ENCODE results near the gene CHST1. TPM values are rescaled to one million over a fixed set of nuclear protein-coding genes. Genes with fewer than 3 reads are reported as not detected.

The CHST1 gene
- total RNA-seq, 1 experiment from 2014 or later: not detected

DNA sequence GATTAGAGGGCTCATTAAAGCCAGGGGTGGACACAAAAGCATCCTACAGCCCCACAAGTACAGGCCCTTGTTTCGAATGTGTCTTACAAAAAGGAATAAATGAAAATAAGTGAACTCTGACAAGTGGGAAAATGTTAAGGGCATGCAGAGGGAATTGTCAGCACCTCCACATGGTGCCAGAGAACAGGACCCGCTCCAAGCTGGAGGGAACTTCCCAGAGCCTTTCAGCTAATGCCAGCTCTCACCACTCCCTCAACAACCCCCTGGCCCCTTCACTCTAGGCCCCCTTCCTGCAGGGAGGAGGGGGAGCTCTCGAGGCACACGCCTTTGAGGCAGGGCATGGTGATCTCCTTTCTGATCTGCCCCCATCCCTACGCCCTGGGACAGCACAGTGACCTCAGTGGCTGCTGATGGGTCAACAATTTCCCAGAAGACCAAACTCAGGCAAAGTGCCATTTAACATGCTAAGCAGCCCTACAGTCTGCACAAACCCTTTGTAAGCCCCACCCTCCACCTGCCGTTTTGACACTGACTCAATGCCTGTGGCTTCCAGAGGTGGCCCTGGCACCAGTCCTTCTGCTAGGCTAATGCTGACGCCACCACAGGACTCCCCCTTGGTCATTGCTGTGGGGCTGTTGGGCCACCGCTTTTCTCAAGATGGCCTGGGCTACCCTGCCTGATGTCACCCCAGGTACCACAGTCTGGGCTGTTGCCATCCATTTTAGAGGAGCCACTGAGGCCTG is 12.5 kb upstream of the CHST1 start:
- in situ Hi-C loops (cut with HindIII; ENCODE audit: low pct_unique_long_range_greater_than_20kb, low sequenced_read_pairs): no loop called here
- no peak for DNase-seq (ENCODE audit: low read depth, low spot score)

DNA sequence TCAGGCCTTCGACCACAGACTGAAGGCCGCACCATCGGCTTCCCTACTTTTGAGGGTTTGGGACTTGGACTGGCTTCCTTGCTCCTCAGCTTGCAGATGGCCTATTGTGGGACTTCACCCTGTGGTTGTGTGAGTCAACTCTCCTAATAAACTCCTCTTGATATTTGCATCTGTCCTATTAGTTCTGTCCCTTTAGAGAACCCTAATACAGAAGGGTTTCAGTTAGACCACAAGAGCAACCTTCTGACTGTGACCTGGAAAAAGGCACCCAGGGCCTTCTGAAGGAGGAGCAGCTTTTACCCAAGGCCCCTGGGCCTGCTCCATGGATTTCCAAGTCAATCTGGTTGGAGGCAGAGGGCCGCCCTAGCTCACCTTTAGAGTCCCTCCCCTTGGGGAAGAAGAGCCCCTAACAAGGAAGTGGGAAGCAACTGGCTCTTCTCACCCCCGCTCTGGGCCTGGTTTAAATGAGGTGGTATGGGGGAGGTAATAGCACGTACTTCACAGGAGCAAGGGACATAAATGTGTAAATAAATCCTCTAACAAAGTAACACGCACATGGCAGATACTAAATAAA is 11.2 kb upstream of the CHST1 start:
- in situ Hi-C loops (cut with HindIII; ENCODE audit: low pct_unique_long_range_greater_than_20kb, low sequenced_read_pairs): no loop called here
- no peak for DNase-seq (ENCODE audit: low read depth, low spot score)

DNA sequence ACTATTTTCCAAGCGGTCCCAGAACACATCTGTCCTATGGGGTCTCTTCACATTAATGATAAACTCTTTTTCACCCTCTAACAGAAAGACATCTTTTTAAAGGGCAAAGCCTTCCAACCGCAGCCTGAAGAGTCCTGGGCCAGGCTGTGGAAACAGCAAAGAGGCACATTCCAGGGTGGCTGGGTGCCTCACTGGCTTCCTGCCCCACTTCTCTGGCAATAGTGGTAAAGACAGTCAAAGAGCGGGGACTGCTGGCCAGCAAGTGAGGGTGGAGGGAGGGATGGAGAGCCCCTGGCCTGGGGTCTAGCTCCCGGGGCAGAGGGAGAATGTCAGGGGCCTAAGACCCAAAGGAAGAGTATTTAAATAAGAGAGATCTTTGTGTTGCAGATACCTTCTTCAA is 10.2 kb upstream of the CHST1 start:
- in situ Hi-C loops (cut with HindIII; ENCODE audit: low pct_unique_long_range_greater_than_20kb, low sequenced_read_pairs): no loop called here
- DNase-seq (ENCODE audit: low read depth, low spot score): no peak

DNA sequence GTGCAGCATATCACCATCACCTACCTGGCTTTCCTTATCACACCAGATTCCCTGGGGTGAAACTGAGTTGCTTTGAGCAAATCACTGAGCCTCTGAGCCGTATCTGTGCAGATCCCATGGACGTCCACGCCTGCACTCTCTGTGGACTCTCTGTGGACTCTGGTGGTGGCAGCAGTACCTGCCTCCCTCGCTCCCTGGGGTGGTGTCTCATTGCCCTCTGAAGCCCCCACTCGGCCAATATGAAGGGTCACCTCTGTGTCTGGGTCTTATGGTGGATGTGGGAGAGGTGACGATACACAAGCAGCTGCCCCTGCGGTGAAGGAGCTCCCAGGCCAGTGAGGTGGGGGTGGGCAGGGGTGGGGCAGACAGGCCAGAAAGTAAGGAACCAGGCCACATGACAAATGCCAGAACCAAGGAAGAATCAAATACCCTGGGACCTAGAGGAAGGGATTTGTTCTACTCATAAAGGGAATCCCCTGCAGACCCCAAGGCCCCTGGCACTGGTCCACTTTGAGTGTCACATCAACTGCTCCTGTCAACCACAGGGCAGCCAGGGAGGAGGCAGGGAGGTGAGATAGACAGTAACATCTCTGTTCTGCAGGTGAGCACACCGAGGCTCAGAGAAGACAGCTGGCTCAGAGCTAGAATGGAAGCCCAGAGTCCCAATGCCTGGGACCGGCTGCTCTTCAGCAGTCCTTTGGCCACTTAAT is 9.2 kb upstream of the CHST1 start:
- in situ Hi-C loops (cut with HindIII; ENCODE audit: low pct_unique_long_range_greater_than_20kb, low sequenced_read_pairs): no loop called here
- no peak for DNase-seq (ENCODE audit: low read depth, low spot score)

DNA sequence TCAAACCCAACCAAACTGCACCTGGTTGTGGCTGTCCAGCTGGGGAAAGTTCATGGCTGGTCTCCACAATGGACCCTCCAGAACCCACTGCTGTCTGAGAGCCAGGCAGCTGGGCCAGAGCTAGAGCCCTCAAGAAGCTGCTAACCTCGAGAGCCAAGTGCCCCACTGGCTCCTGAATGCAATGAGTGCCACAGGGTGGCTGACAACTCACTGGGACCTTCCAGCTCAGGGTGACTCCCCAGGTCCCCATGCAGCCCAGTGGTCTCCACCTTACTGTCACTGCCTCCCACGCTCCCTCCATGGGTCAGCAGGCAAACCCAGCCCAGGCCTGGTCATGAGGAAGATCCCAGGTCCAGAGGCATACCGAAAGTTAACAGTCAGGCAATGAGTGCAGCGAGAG is 8.0 kb upstream of the CHST1 start:
- no peak for DNase-seq (ENCODE audit: low read depth, low spot score)
- in situ Hi-C loops (cut with HindIII; ENCODE audit: low pct_unique_long_range_greater_than_20kb, low sequenced_read_pairs): no loop called here

DNA sequence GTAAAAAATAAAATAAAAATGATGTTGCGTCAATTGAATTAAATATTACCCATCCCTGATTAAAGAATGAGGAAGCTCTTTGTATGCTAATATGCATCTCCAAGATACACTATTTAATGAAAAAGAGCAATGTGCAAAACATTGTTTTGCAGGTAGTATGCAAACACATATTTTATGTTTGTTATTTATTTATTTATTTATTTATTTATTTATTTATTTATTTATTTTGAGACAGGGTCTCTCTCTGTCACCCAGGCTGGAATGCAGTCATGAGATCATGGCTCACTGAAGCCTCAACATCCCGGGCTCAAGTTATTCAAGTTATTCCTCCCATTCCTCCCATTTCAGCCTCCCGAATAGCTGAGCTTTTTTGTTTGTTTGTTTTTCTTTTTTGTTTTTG is 7.2 kb upstream of the CHST1 start:
- no peak for DNase-seq (ENCODE audit: low read depth, low spot score)
- in situ Hi-C loops (cut with HindIII; ENCODE audit: low pct_unique_long_range_greater_than_20kb, low sequenced_read_pairs): no loop called here

DNA sequence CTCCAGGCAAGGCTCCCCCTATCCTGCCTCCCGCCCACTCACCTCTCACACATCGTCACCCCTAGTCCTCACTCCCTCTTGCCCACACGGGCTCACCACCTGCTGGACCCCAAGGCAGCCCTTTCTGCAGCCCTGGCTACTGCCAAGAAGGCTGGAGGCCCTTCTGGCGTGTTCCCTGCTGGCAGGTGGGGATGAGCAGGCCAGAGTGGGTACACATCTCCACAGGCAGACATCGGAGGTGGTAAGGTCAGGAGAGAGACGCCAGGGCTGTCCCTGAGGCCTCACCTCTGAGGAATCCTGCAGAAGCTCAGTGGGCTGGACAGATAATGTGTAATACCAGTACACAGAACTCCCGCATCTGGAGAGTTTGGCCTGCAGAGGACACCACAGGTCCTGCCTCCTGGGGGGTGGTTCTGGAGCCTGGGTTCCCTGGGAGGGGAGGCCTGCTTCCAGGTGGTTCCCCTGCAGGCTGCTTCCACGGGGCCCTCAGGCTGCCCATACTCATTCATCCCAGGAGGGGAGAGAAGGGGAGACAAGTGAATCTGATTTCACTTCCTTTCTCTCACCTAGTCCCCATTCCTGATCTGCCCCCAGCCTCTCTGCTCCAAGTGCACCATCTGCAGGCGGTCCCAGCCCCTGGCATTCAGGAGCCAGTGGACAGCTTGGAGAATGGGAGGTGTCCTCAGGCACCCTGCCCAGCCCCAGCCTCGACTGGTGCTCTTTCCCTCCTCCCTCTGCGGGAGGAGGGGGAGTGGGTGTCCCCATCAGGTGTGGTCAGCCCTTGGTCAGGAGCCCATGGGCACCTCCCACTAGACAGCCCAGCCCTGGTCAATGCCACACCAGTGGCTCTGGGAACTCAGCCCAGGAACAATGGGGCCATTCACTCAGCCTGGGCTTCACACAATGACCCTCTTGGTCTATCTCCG is 6.1 kb upstream of the CHST1 start:
- in situ Hi-C loops (cut with HindIII; ENCODE audit: low pct_unique_long_range_greater_than_20kb, low sequenced_read_pairs): no loop called here
- peak; percentile 73 for DNase-seq (ENCODE audit: low read depth, low spot score)

DNA sequence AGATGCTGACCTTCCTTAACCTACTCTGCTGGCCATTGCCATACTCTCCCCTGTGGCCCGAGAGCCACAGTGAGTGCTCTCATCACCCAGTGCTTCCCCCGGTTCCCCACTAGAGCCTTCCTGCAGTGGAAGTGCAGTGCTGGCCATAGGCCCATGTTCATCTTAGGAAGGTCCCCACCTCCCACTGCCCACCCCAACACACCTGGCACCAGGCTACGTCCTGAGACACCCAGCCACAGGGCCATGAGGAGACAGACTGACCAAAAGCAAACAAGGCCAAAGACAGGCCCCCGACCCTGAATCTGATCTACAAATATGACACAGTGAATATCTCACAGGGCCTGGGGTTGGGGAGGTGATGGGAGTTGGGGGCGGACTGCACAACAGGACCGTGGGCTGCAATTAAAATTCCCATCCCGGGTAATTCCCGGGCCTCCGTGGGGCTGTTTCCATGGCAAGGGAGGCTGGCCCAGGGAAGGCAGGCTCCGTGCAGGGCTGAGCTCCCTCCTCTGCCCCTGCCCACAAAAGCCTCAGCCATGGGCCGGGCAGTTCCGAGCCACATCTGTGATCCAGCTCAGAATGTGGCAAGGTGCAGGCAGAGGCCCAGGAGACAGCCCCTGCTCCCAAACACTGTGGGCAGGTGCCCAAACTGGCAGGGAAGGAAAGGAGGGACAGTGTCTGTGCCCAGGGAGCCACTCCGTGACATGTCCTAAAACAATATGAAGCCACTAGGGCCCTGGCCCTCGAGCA is 5.1 kb upstream of the CHST1 start:
- DNase-seq (ENCODE audit: low read depth, low spot score): no peak
- in situ Hi-C loops (cut with HindIII; ENCODE audit: low pct_unique_long_range_greater_than_20kb, low sequenced_read_pairs): no loop called here

DNA sequence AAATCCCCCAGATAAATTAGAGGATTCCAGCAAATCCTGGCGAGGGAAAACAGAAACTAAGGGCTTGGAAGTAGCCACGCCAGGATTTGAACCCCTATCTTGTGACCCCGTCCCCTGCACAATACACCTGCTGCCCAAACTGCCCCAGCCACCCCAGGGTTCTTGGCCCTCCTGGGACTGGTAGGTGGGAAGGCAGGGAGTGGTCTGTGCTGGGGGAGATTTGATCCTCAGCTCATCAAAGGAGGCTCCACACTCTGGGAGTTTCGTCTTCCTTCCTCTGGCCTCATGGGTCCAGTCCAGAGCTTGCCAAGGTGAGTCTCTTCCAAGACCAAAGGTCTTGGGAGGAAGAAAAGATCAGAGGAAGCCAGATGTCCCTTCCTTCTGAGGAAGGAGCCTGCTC is 4.5 kb upstream of the CHST1 start:
- no peak for DNase-seq (ENCODE audit: low read depth, low spot score)
- in situ Hi-C loops (cut with HindIII; ENCODE audit: low pct_unique_long_range_greater_than_20kb, low sequenced_read_pairs): no loop called here

DNA sequence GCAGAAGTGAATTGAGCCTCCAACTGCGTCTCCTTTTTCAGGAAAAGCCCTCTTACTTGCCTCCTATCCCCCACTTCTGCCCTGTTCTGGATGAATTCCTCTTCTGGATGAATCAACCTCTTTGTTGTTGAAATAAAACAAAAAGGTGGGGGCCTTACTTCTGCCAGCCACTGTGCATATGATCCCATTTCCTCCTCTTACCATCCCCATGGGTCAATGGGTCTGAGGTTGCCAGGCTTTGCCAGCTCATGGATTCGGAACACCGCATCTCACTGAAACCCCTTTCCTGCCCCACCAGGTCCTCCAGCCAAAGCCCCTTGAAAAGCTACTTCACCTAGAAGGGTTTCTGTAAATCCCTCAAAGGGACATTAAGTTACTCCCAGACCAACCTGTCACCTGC is 3.7 kb upstream of the CHST1 start:
- DNase-seq (ENCODE audit: low read depth, low spot score): no peak
- in situ Hi-C loops (cut with HindIII; ENCODE audit: low pct_unique_long_range_greater_than_20kb, low sequenced_read_pairs): no loop called here

DNA sequence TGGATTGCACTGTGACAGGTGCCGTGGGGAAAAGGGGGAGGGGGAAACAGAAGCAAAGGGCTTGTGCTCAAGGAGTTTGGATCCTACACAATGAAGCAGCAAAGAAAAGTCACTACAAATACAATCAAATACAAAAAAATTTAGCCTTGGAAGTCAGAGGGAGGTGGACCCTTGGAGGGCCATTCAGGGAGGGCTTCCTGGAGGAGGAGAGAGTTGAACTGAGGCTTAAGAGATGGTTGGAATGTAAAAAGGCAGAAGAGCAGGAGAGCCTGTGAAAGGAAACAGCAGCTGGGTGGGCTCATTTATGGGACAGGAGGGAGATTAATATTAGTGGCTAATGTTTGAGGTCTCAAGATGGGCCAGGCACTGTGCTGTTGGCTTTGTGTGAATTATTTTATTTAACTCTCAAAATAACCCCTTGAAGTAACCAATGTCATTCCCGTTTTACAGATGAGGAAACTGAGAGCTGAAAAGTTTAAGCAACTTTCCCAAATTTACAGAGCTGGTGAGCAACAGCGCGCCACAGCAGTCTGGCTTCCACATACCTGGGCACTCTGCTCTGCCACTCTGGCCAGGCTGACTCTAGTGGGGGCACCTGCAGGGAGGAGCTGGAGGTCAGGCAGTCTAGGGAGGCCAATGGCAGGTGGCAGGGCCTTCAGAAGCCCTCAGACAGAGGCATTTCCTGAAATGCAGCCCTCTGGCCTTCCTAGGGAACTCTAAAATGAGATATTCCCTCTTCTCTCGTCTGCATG is 2.7 kb upstream of the CHST1 start:
- in situ Hi-C loops (cut with HindIII; ENCODE audit: low pct_unique_long_range_greater_than_20kb, low sequenced_read_pairs): no loop called here

DNA sequence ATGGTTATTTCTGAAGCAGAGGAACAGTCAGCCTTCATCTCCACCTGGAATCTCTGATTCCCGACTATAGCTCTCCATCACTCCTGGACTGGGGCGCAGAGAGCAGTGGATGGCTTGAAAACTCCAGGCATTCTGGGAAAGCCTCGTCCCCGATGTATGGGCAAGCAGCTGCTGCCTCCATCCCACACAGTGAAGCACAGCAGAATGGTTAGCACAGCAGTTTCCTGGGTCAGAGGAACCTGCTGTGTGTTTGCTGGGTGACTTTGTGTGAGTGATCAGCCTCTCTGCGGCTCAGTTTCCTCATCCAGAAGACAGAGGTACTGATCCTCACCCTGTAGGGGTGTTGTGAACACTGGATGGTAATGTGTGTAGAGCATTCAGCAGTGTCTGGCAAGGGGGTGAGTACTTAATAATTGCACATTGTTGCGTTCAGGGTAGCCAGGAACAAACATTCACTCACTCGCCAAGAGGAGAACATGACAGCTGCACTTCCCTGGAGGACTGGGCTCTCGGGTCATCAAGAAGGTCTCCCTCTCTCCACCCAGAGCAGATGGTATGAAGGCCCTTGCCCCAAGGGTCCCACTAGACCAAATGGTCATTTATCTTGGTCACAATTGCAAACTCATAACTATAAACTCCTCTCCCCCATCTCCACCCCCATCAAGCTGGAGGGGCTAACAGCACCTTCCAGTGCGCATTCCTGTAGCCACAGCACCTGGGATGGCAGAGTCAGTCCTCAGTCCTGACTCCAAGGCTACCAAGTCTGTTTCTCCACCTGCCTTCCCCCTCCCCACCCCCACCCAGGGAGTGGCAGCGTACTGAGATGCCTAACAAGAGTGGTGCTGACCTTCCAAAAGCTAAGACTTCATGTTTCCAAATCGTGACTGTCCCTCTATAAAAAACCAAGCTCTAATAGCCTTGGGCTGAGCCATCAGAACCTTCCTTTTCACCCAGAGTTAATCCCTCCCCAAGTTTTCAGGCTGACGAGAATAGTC is 1.5 kb upstream of the CHST1 start:
- in situ Hi-C loops (cut with HindIII; ENCODE audit: low pct_unique_long_range_greater_than_20kb, low sequenced_read_pairs): no loop called here
- DNase-seq (ENCODE audit: low read depth, low spot score): no peak

More for the DNA sequence above, 2.7 kb upstream of the CHST1 start:
- DNase-seq (ENCODE audit: low read depth, low spot score): no peak

DNA sequence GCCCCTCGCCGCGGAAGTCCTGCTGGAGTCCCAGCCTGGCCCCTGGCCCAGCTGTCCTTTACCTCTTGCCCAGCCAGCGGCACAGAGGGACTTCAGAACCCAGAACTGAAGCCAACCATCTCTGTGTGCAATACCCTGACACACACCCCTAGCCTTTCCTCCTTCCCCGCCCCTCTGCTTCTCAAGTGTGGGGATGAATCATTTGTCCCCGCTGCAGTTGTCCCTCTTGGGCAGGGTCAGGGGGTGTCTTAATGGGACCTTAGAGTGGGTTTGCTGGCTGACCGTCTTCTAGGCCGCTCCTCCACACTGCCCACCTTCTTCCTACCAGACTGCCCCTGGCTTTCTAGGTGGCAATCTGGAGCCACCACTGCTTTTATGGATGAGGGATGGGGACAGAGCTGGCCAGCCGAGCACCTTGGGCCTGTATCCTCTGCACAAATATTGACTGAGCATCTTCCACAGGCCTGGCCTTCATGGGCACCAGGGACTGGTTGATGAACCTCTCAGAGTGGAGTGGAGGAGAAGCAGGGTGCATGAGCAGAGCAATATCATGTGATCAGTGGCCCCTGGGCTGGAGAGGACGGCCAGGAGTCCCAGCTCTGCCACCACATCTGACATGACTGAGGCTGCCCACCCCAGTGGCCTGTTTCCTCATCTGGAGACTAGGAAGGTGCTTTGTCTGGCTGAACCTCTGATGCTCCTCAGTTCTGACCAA is 668 bp upstream of the CHST1 start:
- no peak for DNase-seq (ENCODE audit: low read depth, low spot score)
- in situ Hi-C loops (cut with HindIII; ENCODE audit: low pct_unique_long_range_greater_than_20kb, low sequenced_read_pairs): no loop called here

DNA sequence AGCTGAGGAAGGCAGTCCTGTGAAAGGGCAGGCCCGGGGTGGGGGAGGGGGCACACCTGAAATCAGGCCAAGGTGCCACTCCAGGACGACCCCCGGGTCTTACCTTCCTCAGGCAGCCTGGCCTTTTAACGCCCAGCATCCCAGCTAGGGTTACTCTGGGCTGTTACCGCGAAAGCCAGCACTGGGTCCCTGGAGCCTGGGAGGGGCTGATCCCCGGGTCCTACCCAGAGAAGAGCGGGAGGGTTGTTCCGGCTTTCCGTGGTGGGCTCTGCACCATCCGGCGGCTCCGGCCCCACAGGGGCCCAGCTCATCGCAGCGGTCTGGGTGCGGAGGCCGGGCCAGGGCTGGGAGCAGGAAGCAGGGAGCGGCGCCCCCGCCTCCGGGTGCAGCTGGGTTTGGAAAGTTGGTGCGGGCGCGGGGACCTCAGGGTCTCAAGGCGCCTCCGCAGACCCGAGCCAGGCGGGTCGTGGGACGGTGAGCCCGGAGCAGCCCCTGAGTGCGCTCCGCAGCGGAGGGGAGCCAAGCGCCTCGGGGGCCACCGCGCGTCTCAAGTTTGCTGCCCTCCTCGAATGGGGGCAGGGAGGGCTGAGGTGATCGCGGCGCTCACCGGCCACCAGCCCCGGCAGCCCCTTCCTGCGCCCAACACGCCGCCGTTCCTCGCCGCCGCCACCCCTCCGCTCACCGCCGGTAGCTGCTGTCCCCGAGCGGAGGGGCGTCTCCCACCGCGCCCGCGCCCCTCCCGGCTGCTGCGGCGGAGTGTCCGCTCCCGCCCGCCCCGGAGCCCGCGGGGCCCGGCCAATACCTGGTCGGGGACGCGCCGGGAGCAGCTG is 831 bp downstream of the CHST1 start:
- in situ Hi-C loops (cut with HindIII; ENCODE audit: low pct_unique_long_range_greater_than_20kb, low sequenced_read_pairs): no loop called here
- no peak for DNase-seq (ENCODE audit: low read depth, low spot score)
